ENCODE measurements around the gene SLC7A11. TPM values are rescaled to one million over a fixed set of nuclear protein-coding genes. Genes with fewer than 3 reads are reported as not detected.
"Not testable (repeated sequence)": the region's sequence is repeated elsewhere in the genome, so short reads cannot be mapped to it uniquely, and the experiment has no call there.

SLC7A11 gene
- total RNA-seq, 2 donors from 2014 or later = 1.1 to 5.7 TPM

DNA sequence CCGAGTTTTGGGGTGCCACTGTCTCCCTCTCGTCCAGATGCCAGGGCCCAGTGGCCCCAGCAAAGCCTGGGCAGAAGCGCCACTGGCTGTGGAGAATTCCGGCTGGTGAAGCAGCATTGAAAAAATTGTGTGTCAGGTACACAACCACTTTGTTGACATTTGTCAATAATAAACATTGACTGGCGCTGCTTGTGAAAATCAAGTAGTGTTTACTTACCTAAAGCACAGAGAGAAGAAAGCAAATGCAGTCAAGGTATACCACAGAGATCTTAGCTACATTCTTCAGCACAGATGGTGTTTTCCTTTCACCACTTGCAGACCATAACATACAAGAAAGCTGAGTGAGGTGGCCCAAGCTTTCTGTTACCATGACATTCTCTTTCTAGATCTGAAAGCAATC is 14.5 kb upstream of the SLC7A11 start:
- no peak overlapping the region for H3K27ac Mint-ChIP-seq
- H3K27me3 Mint-ChIP-seq = no peaks in the 10 kb centered on the region
- no peaks in the 10 kb centered on the region for H3K4me1 Mint-ChIP-seq
- no peak for ATAC-seq (replicated peaks)
- H3K4me3 Mint-ChIP-seq = no peak overlapping the region
- no peaks in the 10 kb centered on the region for H3K36me3 Mint-ChIP-seq (ENCODE audit: low read depth)
- H3K9me3 Mint-ChIP-seq = no peaks in the 10 kb centered on the region

GRCh38 chr4:138255917-138256597 is 13.9 kb upstream of the SLC7A11 start:
- no peak overlapping the region for H3K4me3 Mint-ChIP-seq
- no peaks in the 10 kb centered on the region for H3K36me3 Mint-ChIP-seq (ENCODE audit: low read depth)
- H3K27me3 Mint-ChIP-seq = no peaks in the 10 kb centered on the region
- no peaks in the 10 kb centered on the region for H3K4me1 Mint-ChIP-seq
- H3K9me3 Mint-ChIP-seq = no peaks in the 10 kb centered on the region
- ATAC-seq (replicated peaks) = no peak
- H3K27ac Mint-ChIP-seq = no peak overlapping the region

GRCh38 chr4:138252551-138252950 is 10.4 kb upstream of the SLC7A11 start:
- H3K4me3 Mint-ChIP-seq = no peak overlapping the region

DNA sequence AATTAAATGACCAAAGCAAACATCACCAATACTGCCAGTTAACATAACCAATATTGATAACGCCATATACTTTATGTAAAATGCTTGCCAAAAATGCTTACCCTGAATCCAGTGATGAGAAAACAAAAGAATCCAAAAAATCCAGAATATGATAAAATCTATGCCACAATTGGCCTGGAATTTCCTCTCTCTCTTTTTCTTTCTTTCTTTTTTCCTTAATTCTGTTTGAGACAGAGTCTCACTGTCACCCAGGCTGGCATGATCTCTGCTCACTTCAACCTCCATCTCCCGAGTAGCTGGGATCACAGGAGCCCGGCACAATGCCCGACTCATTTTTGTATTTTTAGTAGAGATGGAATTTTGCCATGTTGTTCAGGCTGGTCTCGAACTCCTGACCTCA is 9.8 kb upstream of the SLC7A11 start:
- Mint-ChIP-seq H3K27ac (no peak overlapping the region), H3K4me1 (no peaks in the 10 kb centered on the region), H3K4me3 (no peak overlapping the region), H3K36me3 (ENCODE audit: low read depth) (no peaks in the 10 kb centered on the region), H3K9me3 (no peaks in the 10 kb centered on the region), H3K27me3 (no peaks in the 10 kb centered on the region)
- no peak for ATAC-seq (replicated peaks)

More at GRCh38 chr4:138252551-138252950, 10.4 kb upstream of the SLC7A11 start:
- no peaks in the 10 kb centered on the region for H3K4me1 Mint-ChIP-seq
- no peaks in the 10 kb centered on the region for H3K9me3 Mint-ChIP-seq
- no peaks in the 10 kb centered on the region for H3K27me3 Mint-ChIP-seq
- H3K36me3 Mint-ChIP-seq (ENCODE audit: low read depth) = no peaks in the 10 kb centered on the region
- ATAC-seq (replicated peaks) = no peak
- H3K27ac Mint-ChIP-seq = no peak overlapping the region

DNA sequence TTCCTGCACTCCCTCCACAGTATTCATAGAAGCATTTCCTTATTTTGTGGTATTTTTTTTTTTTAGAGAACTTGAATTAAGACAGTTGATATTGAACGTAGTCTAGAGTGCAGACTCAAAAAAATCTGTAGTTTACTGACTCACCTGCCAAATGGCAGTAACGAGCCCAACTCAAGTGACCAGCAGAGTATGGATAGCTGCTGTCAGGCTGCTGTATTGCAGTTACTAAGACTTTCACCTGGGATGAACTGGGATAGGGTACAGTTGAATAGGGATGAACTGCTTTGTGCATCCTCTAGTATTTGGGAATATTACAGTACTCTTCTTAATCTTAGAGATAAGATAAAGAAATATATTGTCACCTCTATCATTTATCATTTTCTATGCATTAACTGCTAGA is 7.0 kb upstream of the SLC7A11 start:
- H3K9me3 Mint-ChIP-seq = no peaks in the 10 kb centered on the region
- H3K27me3 Mint-ChIP-seq = no peaks in the 10 kb centered on the region
- H3K27ac Mint-ChIP-seq = no peak overlapping the region
- no peak for ATAC-seq (replicated peaks)
- no peaks in the 10 kb centered on the region for H3K36me3 Mint-ChIP-seq (ENCODE audit: low read depth)
- no peak overlapping the region for H3K4me3 Mint-ChIP-seq
- H3K4me1 Mint-ChIP-seq = no peaks in the 10 kb centered on the region

DNA sequence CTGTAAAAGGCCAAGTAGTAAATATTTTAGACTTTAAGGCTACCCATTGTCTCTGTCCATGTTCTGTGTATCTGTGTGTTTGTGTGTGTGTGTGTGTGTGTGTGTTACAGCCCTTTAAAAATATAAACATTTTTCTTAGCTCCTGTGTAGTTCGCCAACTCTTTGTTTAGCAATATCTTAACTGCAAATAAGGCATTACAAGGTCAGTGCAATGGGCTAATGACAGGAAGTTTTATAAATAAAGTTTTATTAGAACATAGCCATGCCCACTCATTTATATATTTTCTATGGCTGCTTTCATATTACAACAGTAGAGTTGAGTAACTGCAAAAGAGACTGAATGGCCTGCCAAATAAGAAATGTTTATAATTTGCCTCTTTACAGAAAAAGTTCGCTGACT is 5.9 kb upstream of the SLC7A11 start:
- Mint-ChIP-seq H3K27me3 (no peaks in the 10 kb centered on the region), H3K4me1 (no peaks in the 10 kb centered on the region), H3K27ac (no peak overlapping the region), H3K4me3 (no peak overlapping the region), H3K36me3 (ENCODE audit: low read depth) (no peaks in the 10 kb centered on the region), H3K9me3 (no peaks in the 10 kb centered on the region)
- ATAC-seq (replicated peaks) = no peak

DNA sequence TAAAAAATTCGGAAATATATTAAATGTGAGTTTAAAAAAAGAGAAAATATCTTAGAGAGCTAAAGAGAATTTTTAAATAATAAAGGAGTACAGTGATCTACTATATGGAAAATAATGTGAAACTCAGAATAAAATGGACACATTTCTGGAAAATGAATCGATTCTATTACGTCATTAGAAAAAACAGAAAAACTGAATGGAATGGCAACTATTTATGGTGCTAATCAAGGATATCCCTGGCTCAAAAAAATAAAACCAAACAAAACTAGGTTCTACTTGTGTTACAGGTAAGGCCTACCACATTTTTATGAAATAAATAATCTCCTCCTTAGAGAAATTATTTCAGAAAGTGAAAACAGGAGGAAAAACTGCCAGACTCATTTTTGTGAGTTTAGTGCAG is 5.5 kb upstream of the SLC7A11 start:
- no peak overlapping the region for H3K4me3 Mint-ChIP-seq
- no peak for ATAC-seq (replicated peaks)
- no peaks in the 10 kb centered on the region for H3K9me3 Mint-ChIP-seq
- no peaks in the 10 kb centered on the region for H3K27me3 Mint-ChIP-seq
- H3K4me1 Mint-ChIP-seq = no peaks in the 10 kb centered on the region
- H3K27ac Mint-ChIP-seq = no peak overlapping the region
- H3K36me3 Mint-ChIP-seq (ENCODE audit: low read depth) = no peaks in the 10 kb centered on the region

- no peak for ATAC-seq (replicated peaks)
- Mint-ChIP-seq H3K36me3 (ENCODE audit: low read depth) (peaks cover 4% of the 10 kb centered on the region), H3K27me3 (no peaks in the 10 kb centered on the region), H3K4me3 (no peak overlapping the region), H3K27ac (no peak overlapping the region), H3K9me3 (no peaks in the 10 kb centered on the region), H3K4me1 (peaks cover 11% of the 10 kb centered on the region)
Observed at GRCh38 chr4:138243369-138243768, 1.2 kb upstream of the SLC7A11 start.

DNA sequence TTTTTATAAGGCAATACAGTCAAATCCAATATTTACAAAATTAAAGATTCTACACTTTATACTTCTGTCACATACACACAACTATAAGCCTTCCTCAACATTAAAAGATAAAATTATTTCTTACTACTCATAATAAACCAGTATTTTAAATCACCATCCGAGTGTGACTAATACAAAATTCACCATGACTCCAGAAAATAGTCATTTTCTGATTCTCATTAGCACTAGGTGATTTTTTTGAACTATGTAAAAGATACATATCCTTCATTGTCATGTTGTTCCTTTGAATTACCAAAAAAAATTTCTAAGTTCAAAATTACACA is 646 bp upstream of the SLC7A11 start:
- ATAC-seq (replicated peaks) = peak; percentile 55
- Mint-ChIP-seq H3K36me3 (ENCODE audit: low read depth) (peaks cover 4% of the 10 kb centered on the region), H3K27ac (peak overlapping the region; percentile 90), H3K27me3 (no peaks in the 10 kb centered on the region), H3K9me3 (no peaks in the 10 kb centered on the region), H3K4me1 (peaks cover 11% of the 10 kb centered on the region), H3K4me3 (peak overlapping the region; percentile 86)

DNA sequence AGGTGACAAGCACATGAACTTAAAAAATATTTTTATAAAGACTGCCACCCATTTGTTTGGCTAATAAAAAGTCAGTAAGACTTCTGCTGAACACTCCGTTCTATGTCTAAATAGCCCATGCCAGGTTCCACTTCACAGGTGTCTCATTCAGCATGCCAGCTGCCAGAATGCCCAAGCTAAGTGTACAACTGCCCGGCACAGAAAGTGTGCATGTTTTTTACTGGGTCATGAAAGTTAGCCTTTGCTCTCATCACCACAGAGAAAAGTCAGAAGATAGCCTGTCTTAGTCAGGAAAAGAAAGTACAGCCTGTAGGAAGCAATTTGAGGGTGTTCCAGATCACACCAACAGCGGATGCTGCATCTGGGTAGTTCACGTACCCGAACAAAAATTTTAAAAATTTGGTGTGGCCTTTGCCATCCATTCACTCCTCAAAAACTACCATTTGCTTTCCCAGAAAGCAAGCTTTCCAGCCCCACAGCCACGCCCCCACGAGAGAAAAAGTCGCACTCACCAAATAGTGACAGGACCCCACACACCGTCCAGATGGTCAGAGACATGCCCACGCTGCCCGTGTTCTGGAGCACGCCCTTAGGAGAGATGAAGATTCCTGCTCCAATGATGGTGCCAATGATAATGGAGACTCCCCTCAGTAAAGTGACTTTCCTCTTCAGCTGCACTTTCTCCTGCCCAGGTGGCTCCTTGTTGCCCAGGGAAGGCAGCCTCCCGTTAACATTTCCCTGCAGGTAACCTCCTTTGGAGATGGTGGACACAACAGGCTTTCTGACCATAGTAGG is 671 bp downstream of the SLC7A11 start:
- no peaks in the 10 kb centered on the region for H3K27me3 Mint-ChIP-seq
- H3K9me3 Mint-ChIP-seq = peaks cover 2% of the 10 kb centered on the region
- peaks cover 11% of the 10 kb centered on the region for H3K4me1 Mint-ChIP-seq
- H3K4me3 Mint-ChIP-seq = peak overlapping the region; percentile 86
- H3K36me3 Mint-ChIP-seq (ENCODE audit: low read depth) = peaks cover 4% of the 10 kb centered on the region
- peak overlapping the region; percentile 90 for H3K27ac Mint-ChIP-seq
- ATAC-seq (replicated peaks) = peak; percentile 11

- Mint-ChIP-seq H3K4me1 (peaks cover 11% of the 10 kb centered on the region), H3K27ac (no peak overlapping the region)
Observed at GRCh38 chr4:138239491-138239890, 2.7 kb downstream of the SLC7A11 start.

DNA sequence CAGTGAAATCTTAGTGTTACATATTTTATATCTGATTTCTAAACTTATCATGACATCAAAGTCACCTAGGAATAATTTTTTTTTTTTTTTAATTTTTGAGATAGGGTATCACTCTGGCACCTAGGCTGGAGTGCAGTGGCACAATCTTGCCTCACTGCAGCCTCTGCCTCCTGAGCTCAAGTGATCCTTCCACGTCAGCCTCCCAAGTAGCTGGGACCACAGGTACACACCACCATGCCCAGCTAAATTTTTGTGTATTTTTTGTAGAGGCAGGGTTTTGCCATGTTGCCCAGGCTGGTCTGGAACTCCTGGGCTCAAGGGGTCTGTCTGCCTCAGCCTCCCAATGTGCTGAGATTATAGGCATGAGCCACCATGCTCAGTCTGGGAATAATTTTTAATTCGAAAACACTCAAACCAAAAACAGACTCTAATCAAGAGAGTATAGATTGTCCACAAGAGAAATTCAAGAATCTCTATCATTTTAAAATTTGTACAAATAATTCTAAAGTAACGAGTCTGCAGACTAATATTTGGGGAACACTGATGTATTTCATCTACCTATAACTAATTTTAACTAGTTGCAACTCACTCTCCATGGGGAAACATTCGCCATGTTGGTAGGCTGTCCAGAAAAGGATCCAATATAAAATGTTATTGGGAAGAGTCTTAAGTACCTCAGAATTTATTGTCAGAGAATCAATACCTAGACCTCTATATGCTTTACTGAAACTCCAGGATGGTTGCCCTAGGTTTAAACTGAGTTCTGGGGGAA is 3.4 kb downstream of the SLC7A11 start:
- Mint-ChIP-seq H3K27ac (no peak overlapping the region), H3K9me3 (peaks cover 4% of the 10 kb centered on the region), H3K4me1 (peaks cover 11% of the 10 kb centered on the region), H3K4me3 (no peak overlapping the region), H3K27me3 (no peaks in the 10 kb centered on the region), H3K36me3 (ENCODE audit: low read depth) (peaks cover 4% of the 10 kb centered on the region)
- no peak for ATAC-seq (replicated peaks)

More at GRCh38 chr4:138239491-138239890, 2.7 kb downstream of the SLC7A11 start:
- Mint-ChIP-seq H3K27me3 (no peaks in the 10 kb centered on the region), H3K9me3 (peaks cover 4% of the 10 kb centered on the region), H3K36me3 (ENCODE audit: low read depth) (peaks cover 4% of the 10 kb centered on the region), H3K4me3 (no peak overlapping the region)
- no peak for ATAC-seq (replicated peaks)

GRCh38 chr4:138237132-138237531 is 5.0 kb downstream of the SLC7A11 start:
- not testable (repeated sequence) for H3K27me3 Mint-ChIP-seq; H3K4me1 Mint-ChIP-seq; H3K9me3 Mint-ChIP-seq; H3K4me3 Mint-ChIP-seq; H3K27ac Mint-ChIP-seq; ATAC-seq (replicated peaks); H3K36me3 Mint-ChIP-seq (ENCODE audit: low read depth)

GRCh38 chr4:138236037-138236436 is 6.1 kb downstream of the SLC7A11 start:
- H3K4me3 Mint-ChIP-seq = no peak overlapping the region

More at GRCh38 chr4:138236037-138236436, 6.1 kb downstream of the SLC7A11 start:
- H3K36me3 Mint-ChIP-seq (ENCODE audit: low read depth) = no peaks in the 10 kb centered on the region
- no peaks in the 10 kb centered on the region for H3K4me1 Mint-ChIP-seq
- no peak overlapping the region for H3K27ac Mint-ChIP-seq
- ATAC-seq (replicated peaks) = no peak
- H3K9me3 Mint-ChIP-seq = peaks cover 4% of the 10 kb centered on the region
- H3K27me3 Mint-ChIP-seq = no peaks in the 10 kb centered on the region
